ENCODE measurements around the gene POLR3B. TPM values are rescaled to one million over a fixed set of nuclear protein-coding genes. Genes with fewer than 3 reads are reported as not detected.

POLR3B gene
- total RNA-seq, 1 donor from 2014 or later: 9.6 TPM

DNA sequence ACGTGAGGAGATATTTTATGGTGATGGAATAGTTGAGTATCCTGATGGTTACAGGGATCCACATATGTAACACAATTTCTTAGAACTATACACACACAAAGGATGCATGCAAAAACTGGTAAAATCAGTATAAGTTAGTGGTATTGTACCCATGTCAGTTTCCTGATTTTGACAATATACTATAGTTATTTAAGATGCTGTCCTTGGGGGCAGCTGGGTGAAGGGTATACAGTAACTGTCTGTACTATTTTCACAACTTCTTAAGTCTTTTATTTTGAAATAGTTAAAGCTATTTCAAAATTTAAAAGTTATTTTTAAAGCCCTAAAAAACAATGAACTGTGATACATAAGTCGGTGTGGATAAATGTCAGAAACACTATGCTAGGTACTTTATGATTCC is 24.5 kb upstream of the POLR3B start:
- no peak for DNase-seq
- Histone ChIP-seq H3K27me3 (ENCODE audit: low read depth) (no peaks in the 10 kb centered on the region), H3K4me3 (no peak overlapping the region), H3K27ac (no peak overlapping the region), H3K4me1 (peaks cover 23% of the 10 kb centered on the region), H3K36me3 (peaks cover 78% of the 10 kb centered on the region), H3K9me3 (no peaks in the 10 kb centered on the region)
- TF ChIP-seq, protein P1, sequence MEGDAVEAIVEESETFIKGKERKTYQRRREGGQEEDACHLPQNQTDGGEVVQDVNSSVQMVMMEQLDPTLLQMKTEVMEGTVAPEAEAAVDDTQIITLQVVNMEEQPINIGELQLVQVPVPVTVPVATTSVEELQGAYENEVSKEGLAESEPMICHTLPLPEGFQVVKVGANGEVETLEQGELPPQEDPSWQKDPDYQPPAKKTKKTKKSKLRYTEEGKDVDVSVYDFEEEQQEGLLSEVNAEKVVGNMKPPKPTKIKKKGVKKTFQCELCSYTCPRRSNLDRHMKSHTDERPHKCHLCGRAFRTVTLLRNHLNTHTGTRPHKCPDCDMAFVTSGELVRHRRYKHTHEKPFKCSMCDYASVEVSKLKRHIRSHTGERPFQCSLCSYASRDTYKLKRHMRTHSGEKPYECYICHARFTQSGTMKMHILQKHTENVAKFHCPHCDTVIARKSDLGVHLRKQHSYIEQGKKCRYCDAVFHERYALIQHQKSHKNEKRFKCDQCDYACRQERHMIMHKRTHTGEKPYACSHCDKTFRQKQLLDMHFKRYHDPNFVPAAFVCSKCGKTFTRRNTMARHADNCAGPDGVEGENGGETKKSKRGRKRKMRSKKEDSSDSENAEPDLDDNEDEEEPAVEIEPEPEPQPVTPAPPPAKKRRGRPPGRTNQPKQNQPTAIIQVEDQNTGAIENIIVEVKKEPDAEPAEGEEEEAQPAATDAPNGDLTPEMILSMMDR (IDR thresholded peaks at IDR 0.05): no peak
- intact Hi-C loops (cut with DNase I): no loop called here
- no peak for ATAC-seq

DNA sequence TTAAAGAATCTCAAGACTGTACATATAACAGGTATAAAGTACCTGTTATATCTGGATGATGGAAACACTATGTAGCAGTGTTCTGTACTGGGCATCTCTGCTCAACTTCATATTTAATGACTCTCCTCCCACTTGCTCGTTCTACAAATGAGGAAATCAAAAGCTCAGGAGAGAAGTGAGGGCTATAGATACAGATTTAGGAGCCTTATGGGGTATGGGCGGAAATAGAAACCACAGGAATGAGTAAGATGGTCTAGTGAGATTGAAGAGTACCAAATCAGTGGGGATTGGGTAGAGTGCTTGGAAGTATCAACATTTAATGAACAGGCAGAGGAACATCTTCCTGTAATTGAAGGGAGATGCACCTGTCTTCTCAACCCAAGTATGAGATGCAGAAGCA is 23.8 kb upstream of the POLR3B start:
- TF ChIP-seq, protein P1 (IDR thresholded peaks at IDR 0.05): no peak
- peaks cover 75% of the 10 kb centered on the region for H3K36me3 ChIP-seq
- no peaks in the 10 kb centered on the region for H3K27me3 ChIP-seq (ENCODE audit: low read depth)
- H3K4me3 ChIP-seq: no peak overlapping the region
- peaks cover 23% of the 10 kb centered on the region for H3K4me1 ChIP-seq
- DNase-seq (no peak), ATAC-seq (no peak)
- no peak overlapping the region for H3K27ac ChIP-seq
- no peaks in the 10 kb centered on the region for H3K9me3 ChIP-seq
- intact Hi-C loops (cut with DNase I): no loop called here

DNA sequence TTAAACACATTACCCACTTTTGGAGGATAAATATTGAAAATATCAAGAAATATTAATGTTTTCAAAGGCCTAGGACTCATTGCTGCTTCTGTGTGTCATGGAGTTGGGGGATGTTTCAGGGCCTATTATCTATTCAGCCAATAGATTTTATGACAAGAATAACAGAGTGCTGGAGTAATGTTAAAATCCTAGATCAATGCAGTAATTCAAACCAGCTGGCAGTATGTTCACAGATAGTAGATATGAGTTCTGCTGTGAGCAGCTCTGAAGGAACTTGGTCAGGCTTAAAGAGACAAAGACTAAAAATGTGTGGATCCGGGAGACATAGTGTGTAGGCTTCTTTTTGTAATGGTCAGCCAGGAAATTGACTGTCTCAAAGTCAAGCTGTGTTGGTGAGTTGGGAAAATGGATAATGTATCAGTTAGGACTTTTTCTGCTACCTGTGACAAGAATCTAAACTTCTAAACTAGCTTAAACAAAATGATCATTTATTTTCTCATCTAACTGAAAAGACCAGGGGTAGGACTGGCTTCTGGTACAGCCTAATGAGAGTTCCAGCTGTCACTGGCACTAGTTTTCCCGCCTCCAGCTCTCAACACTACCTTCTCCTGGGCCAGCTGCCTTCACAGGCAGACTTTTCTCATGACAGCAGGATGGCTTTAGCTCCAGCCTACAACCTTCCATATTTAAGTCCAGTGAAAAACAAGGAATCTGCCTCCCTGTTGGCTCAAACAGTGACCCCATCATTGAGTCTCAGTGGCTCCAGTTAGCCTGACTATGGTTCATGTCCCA is 16.3 kb upstream of the POLR3B start:
- H3K27me3 ChIP-seq (ENCODE audit: low read depth): no peaks in the 10 kb centered on the region
- DNase-seq (no peak), ATAC-seq (no peak)
- intact Hi-C loops (cut with DNase I): no loop called here
- no peaks in the 10 kb centered on the region for H3K9me3 ChIP-seq
- no peak overlapping the region for H3K27ac ChIP-seq
- H3K4me3 ChIP-seq: no peak overlapping the region
- TF ChIP-seq, protein P1 (IDR thresholded peaks at IDR 0.05): no peak
- H3K4me1 ChIP-seq: peaks cover 41% of the 10 kb centered on the region
- H3K36me3 ChIP-seq: peaks cover 51% of the 10 kb centered on the region

DNA sequence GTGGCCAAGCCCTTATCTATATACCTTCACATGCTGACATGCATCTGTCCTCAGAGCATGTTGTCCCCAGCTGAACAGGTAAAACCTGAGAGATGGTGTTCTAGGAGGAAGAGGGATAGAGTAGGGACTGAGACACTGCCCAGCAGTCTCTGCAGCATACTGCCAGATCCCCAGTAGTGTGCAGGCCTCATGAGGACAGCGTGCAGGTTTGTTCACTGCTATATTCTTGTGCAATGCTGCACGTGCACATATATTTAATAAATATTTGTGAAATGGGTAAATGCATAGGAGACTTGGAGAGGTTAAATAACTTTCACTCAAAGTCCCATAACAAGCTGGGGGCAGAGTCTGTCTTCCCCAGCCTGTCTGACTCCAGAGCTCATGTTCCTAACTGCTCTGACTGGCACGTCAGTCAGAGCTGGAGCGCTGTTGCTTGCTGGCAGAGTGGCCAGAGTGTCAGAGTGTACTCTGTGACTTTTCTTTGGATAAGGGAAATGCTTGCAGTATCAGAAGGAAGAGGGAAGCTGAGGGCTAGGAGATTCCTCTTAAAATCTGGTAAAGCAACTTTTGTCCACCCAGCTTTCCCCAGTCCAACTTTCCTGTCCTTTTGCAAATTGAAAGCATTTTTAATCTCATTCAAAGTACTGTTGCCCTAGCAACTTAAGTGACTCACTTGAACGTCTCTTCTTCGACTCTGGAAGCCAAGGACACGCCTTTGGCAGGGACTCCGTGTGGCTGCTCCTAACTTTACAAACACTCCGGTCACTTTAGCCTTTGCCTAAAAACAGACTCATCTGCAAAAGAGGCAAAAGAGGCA is 14.9 kb upstream of the POLR3B start:
- H3K4me1 ChIP-seq: peaks cover 31% of the 10 kb centered on the region
- H3K9me3 ChIP-seq: no peaks in the 10 kb centered on the region
- ATAC-seq: peak; percentile 86 to 91
- H3K27ac ChIP-seq: peak overlapping the region; percentile 70
- peak; percentile 65 for DNase-seq
- intact Hi-C loops (cut with DNase I): no loop called here
- no peaks in the 10 kb centered on the region for H3K27me3 ChIP-seq (ENCODE audit: low read depth)
- TF ChIP-seq, protein P1 (IDR thresholded peaks at IDR 0.05): no peak
- peaks cover 50% of the 10 kb centered on the region for H3K36me3 ChIP-seq
- H3K4me3 ChIP-seq: peak overlapping the region; percentile 23

DNA sequence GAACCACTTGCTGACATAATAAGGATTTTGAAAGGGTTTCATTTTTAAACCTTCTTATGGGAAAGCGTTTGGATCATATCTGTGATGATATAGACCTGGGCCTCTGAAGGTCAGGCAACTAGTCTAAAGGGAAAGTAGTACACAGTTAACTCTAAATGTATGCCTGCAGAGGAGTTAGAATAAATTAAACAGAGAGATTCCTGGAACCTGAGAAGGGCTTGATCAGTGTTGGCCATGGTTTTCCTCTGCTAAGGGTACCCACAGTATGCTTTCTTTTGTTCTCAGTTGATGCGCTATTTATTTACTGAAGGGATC is 14.4 kb upstream of the POLR3B start:
- TF ChIP-seq, protein P1 (IDR thresholded peaks at IDR 0.05): no peak
- Histone ChIP-seq H3K27me3 (ENCODE audit: low read depth) (no peaks in the 10 kb centered on the region), H3K4me3 (peak overlapping the region; percentile 23), H3K27ac (peak overlapping the region; percentile 70), H3K4me1 (peaks cover 31% of the 10 kb centered on the region), H3K9me3 (no peaks in the 10 kb centered on the region), H3K36me3 (peaks cover 50% of the 10 kb centered on the region)
- DNase-seq: no peak
- intact Hi-C loops (cut with DNase I): no loop called here
- ATAC-seq: peak in 1 of 2 donors; percentile 23

Measured in lower lobe of right lung (tissue), 2 donors.